Tibial artery (tissue), 4 donors: ENCODE measurements around the gene RPS10.

Source experiments
- DNase-seq, 2 donors: peaks; one replicate each; pipeline ENCODE4 v3.0.0-alpha.2; 2019
- H3K27ac ChIP-seq, 2 donors: fragments of 200-600 bp; sonication (generic) in 1 of 2; 1 replicate in 1 of 2; 2 replicates in 1 of 2; pipeline ENCODE4 v1.5.1; 2018 to 2019; ENCODE audit warnings: mild to moderate bottlenecking in 1 of 2
- H3K27me3 ChIP-seq, 2 donors: fragments of 200-600 bp; sonication (generic) in 1 of 2; one replicate each; pipeline versions ENCODE4 v1.5.1 to v1.6.0; 2016 to 2019
- H3K36me3 ChIP-seq, 3 donors: fragments of 200-600 bp; sonication (generic) in 2 of 3; one replicate each; pipeline ENCODE4 v1.5.1; 2016 to 2019; ENCODE audit warnings: mild to moderate bottlenecking in 2 of 3
- H3K4me1 ChIP-seq, 4 donors: fragments of 200-600 bp; sonication (generic) in 2 of 4; 1 replicate in 3 of 4; 2 replicates in 1 of 4; pipeline ENCODE4 v1.5.1; 2016 to 2019
- H3K4me3 ChIP-seq, 2 donors: fragments of 200-600 bp; sonication (generic) in 1 of 2; 1 replicate in 1 of 2; 2 replicates in 1 of 2; pipeline ENCODE4 v1.5.1; 2018 to 2019; ENCODE audit warnings: mild to moderate bottlenecking in 2 of 2
- H3K9me3 ChIP-seq, 3 donors: fragments of 200-600 bp; sonication (generic) in 1 of 3; one replicate each; pipeline ENCODE4 v1.5.1; 2016 to 2019
- intact Hi-C: fragments of 100-400 bp; cut with DNase I; formaldehyde crosslinking; loops from one replicate; pipeline ENCODE4 v1.15.0; 2023; ENCODE audit warnings: low total_unique reads
- TF ChIP-seq, protein P1 (sequence below), 2 experiments: fragments of 200-600 bp in 1 of 2; fragments of 450-650 bp in 1 of 2; IDR thresholded peaks; one replicate each; pipeline ENCODE4 v1.5.1; 2017 to 2019; ENCODE audit warnings: antibody characterized with exemption in 2 of 2, mild to moderate bottlenecking in 1 of 2, moderate library complexity in 1 of 2

RPS10 gene

DNA sequence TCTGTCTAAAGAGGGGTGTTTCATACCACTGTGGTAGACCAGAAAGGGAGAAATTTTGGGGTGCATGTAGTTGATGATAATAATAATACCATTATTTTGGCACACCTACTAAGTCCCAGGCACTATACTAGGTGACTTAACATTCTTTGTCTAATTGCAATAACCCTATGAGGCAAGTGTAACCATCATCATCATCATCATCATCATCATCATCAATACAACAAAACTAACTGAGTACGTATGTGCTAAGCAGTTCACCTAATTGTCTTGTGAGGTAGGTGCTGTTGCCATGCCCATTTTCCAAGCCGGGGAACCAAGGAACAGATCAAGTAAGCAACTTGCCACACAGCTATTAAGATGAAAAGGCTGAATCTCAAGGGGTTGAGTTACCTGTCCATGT lies 37.4 kb upstream of the RPS10 start:
- Histone ChIP-seq H3K9me3 (no peaks in the 10 kb centered on the region), H3K4me1 (peaks cover 0 to 18% (median 12%) of the 10 kb centered on the region in 4 donors), H3K27ac (no peak overlapping the region), H3K4me3 (no peak overlapping the region), H3K36me3 (no peaks in the 10 kb centered on the region), H3K27me3 (peaks cover 0 to 51% of the 10 kb centered on the region in 2 donors)
- intact Hi-C loops = no loop called here
- no peak for DNase-seq
- TF ChIP-seq, protein P1, sequence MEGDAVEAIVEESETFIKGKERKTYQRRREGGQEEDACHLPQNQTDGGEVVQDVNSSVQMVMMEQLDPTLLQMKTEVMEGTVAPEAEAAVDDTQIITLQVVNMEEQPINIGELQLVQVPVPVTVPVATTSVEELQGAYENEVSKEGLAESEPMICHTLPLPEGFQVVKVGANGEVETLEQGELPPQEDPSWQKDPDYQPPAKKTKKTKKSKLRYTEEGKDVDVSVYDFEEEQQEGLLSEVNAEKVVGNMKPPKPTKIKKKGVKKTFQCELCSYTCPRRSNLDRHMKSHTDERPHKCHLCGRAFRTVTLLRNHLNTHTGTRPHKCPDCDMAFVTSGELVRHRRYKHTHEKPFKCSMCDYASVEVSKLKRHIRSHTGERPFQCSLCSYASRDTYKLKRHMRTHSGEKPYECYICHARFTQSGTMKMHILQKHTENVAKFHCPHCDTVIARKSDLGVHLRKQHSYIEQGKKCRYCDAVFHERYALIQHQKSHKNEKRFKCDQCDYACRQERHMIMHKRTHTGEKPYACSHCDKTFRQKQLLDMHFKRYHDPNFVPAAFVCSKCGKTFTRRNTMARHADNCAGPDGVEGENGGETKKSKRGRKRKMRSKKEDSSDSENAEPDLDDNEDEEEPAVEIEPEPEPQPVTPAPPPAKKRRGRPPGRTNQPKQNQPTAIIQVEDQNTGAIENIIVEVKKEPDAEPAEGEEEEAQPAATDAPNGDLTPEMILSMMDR (IDR thresholded peaks at IDR 0.05) = no peak

DNA sequence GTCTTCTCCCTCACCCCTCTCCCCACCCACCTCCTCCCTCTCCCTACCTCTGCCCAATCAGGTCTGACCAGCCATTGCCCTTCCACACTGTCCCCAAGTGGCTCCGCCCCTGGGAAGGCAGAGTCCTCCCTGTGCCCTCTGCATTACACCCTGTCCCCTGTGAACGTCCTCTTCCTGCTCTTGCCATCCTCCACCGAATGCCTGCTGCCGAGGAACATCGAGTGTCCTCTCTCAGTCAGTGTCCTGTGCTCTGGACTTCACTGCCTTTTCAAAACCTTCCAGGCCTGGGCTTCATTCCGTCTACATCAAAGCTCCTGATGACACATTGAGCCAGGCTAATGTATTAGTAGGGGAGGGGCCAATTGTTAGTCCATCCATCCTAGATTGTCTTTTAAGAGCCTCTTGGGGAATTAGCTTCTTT lies 36.7 kb upstream of the RPS10 start:
- TF ChIP-seq, protein P1 (IDR thresholded peaks at IDR 0.05) = no peak
- peaks cover 0 to 51% of the 10 kb centered on the region in 2 donors for H3K27me3 ChIP-seq
- intact Hi-C loops = no loop called here
- no peaks in the 10 kb centered on the region for H3K9me3 ChIP-seq
- no peak overlapping the region for H3K4me3 ChIP-seq
- DNase-seq = no peak
- H3K27ac ChIP-seq = no peak overlapping the region
- peaks cover 0 to 18% (median 12%) of the 10 kb centered on the region in 4 donors for H3K4me1 ChIP-seq
- no peaks in the 10 kb centered on the region for H3K36me3 ChIP-seq

DNA sequence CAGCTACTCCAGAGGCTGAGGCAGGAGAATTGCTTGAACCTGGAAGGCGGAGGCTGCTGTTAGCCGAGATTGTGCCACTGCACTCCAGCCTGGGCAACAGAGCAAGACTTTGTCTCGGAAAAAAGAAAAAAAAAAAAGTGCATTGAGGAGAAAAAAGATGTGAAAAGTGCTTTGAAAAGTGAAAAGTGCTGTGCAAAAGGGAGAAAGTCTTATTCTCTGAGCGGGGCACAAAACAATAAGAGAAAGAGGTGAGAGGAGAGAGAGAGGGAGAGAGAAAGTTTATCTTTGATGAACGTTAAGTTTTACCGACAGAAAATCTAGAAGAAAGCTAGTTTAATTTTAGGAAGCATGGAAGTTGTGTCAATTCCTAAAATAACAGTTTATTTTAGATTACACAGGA lies 36.1 kb upstream of the RPS10 start:
- no peak for DNase-seq
- Histone ChIP-seq H3K4me3 (no peak overlapping the region), H3K9me3 (no peaks in the 10 kb centered on the region), H3K27me3 (peaks cover 0 to 49% of the 10 kb centered on the region in 2 donors), H3K36me3 (no peaks in the 10 kb centered on the region), H3K4me1 (peaks cover 0 to 18% (median 12%) of the 10 kb centered on the region in 4 donors), H3K27ac (no peak overlapping the region)
- TF ChIP-seq, protein P1 (IDR thresholded peaks at IDR 0.05) = no peak
- intact Hi-C loops = no loop called here

DNA sequence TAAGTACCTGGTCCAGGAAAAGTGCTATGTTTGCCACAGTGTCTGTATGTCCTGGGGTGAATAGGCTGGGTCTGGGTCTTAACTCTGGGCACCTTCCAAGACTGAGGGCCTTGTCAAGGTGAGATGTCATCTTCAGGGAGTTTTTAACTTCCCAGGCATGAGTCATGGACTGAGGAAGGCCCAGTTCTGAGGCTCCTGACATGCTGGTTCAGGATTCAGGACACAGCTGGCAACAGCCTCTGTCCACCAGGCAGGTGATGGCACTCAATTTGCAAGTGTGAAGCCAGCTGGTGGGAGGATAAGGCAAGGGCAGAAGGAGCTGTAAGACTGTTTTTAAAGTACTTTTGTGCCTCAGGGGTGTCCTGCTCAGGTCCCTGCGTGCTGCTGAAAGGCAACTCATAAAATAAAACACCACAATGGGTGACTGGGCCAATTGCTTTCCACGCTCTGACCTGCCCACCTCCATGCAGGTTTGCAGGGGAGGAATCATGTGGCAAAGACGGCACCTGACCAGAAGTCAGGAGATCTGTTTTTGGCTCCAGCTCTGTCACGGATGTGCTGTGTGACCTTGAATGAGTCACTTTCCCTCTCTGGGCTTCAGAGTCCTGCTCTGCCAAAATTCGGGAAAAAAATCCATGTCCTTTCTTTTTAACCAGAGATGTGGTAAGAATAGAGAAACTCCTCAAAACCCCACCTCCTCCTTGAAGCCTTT lies 35.1 kb upstream of the RPS10 start:
- TF ChIP-seq, protein P1 (IDR thresholded peaks at IDR 0.05) = no peak
- peaks cover 0 to 11% (median 7%) of the 10 kb centered on the region in 4 donors for H3K4me1 ChIP-seq
- H3K4me3 ChIP-seq = no peak overlapping the region
- DNase-seq = no peak
- H3K27me3 ChIP-seq = peaks cover 0 to 39% of the 10 kb centered on the region in 2 donors
- H3K27ac ChIP-seq = no peak overlapping the region
- no peaks in the 10 kb centered on the region for H3K36me3 ChIP-seq
- H3K9me3 ChIP-seq = no peaks in the 10 kb centered on the region
- intact Hi-C loops = no loop called here

DNA sequence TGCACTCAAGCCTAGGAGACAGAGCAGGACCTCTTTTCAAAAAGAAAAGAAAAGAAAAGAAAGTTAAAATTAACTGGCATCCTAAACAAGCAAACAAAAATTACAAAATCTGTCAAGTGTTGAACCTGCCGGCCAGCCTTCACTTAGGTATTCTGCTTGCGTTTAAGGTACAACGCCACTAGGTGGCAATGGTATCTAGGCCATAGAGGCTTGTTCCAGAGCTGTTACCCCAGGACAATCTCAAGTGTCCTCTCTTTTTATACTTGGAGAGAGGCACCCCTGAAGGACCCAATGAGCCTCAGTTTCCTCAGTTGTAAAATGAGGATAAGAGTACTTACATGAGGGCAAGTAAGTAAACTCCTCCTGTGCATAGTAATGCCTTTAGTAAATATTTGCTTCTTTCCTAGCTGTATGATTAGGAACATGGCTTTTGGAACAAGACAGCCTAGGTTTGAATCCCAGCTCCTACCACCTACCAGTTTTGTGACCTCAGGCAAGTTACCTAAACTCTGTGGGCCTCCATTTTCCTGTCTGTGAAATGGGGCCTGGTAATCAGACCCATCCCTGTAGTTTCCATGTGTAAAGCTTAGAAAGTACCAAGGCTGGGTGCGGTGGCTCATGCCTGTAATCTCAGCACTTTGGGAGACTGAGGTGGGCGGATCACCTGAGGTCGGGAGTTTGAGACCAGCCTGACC lies 34.2 kb upstream of the RPS10 start:
- TF ChIP-seq, protein P1 (IDR thresholded peaks at IDR 0.05) = peak; percentile 34 to 41
- no peaks in the 10 kb centered on the region for H3K36me3 ChIP-seq
- H3K4me3 ChIP-seq = no peak overlapping the region
- no peaks in the 10 kb centered on the region for H3K9me3 ChIP-seq
- H3K27ac ChIP-seq = no peak overlapping the region
- intact Hi-C loops = no loop called here
- peaks cover 0 to 30% of the 10 kb centered on the region in 2 donors for H3K27me3 ChIP-seq
- no peak for DNase-seq
- peaks cover 0 to 3% (median 0%) of the 10 kb centered on the region in 4 donors for H3K4me1 ChIP-seq
